Anterior cingulate cortex (tissue), 58 donors: ENCODE results near the gene PCARE.
"Not testable (repeated sequence)": the region's sequence is repeated elsewhere in the genome, so short reads cannot be mapped to it uniquely, and the experiment has no call there.

ENCODE experiments used
- DNase-seq, 58 donors: peaks; one replicate each; lab custom pipeline; 2025; lab: John Stamatoyannopoulos, UW

Gene PCARE

DNA sequence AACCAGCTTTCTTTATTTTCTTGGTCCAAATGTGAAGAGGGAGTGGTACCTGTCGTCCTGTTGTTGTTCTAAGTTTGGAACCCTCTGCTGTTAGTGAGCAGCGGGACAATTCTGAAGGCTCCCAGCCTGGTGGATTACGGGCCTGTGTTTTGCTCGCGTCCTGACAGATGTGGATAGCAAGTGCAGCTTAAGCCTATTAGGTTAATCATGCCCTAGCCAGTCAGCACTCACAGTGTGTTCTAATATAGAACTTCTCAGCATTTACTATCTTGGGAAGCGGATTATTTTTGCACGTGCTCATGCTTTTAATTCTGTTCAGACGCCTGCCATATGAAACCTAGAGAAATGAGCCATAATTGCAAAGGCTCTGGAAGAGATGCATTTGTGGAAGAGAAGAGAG lies at the start of gene PCARE:
Gene PCARE, minus strand, starts transcription at position 113 of the 400 bp plus-strand sequence. CDS start 262 bp downstream, outside the sequence.
- no peak for DNase-seq

DNA sequence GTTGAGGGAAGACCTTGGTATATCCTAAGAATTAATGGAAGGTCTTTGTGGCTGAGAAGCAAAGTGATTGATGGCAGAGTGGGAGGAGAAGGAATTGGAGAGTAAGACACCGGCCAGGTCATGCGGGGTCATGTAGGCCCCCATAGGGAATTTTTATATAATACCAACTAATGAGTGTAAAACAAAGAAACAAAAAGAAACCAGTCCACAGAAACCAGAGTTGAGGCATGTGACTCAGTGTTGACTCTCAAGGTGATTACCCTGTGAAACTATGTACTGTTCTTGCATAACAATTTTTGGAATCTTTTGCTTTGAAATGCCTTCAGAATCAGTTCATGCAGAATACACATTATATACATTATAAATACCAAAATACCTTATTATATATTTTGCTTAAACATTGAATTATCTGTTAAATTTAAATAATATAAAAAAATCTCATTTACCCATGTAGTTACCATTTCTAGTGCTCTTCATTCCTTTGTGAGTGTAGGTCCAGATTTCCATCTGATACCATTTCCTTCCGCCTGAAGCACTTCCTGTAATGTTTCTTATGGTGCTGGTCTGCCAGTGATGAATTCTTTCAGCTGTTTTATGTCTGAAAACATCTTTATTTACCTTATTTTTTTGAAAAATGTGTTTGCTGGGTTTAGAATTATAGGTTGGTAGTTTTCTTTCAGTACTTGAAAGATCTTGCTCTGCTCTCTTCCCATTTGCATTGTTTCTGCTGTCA lies 49.5 kb upstream of the PCARE start:
- no peak for DNase-seq

DNA sequence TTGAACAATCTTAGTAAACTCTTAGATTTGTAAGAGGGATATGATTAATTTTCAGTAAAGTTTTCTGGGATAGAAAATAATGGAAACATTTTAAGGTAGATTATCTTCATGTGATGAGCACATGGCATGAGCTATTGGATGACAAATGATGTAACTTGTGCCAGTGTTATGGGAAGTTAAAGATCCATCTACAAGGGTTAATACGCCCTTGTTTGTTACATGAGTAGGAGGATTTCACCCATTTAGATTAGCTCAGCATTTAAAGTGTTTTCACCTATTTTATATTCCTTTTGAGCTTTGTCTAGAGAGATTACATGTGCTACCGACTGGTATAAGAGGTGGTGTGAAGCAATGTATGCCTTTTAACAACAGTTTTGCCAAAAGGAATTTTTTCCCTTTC lies 46.5 kb upstream of the PCARE start:
- DNase-seq: no peak

DNA sequence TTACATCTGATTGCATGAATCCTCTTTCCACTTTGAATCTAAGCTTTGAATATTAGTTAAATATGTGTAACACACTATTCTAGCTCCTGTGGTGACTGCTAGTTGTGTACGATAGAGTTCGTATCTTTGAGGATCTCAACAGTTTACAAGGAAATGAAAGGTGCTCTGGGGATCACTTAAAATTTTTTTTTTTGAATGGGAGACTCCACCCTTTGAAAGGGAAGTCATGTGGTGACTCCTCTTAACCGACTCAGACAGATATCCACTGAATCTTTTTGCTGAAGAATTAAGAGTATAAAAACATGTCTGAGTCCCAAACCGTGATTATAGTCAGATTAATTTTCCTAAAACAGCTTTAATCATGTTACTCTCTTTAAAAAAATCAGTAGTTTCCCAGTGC lies 44.9 kb upstream of the PCARE start:
- no peak for DNase-seq

DNA sequence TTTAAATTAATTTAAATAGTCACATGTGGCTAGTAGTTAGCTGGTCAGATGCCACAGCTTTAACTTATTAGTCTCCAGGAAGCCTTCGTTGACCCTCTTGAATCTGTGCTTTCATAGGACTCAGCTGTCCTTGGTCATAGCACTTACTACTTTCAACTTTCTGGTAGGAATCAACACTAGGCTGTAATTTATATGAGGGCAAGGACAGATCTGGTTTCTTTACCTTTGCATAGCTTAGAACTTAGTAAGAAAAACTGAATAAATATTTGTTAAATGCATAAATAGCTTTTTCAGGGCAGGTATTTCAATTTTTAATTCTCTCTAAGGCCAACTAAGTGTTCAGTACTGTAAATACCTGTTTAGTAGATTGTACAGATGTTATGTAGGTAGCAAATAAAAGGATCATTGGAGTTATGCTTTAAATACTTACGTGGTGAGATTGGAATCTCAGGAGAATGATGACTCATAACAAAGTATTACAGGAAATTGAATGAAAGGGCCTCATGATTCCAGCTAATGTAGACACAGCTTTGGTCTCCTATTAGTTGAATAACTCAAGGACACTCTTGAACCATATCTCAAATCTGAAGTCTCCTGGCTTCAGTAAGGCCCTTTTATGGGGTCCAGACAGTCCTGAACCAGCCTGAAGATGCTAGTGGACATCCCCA lies 43.4 kb upstream of the PCARE start:
- DNase-seq: no peak

DNA sequence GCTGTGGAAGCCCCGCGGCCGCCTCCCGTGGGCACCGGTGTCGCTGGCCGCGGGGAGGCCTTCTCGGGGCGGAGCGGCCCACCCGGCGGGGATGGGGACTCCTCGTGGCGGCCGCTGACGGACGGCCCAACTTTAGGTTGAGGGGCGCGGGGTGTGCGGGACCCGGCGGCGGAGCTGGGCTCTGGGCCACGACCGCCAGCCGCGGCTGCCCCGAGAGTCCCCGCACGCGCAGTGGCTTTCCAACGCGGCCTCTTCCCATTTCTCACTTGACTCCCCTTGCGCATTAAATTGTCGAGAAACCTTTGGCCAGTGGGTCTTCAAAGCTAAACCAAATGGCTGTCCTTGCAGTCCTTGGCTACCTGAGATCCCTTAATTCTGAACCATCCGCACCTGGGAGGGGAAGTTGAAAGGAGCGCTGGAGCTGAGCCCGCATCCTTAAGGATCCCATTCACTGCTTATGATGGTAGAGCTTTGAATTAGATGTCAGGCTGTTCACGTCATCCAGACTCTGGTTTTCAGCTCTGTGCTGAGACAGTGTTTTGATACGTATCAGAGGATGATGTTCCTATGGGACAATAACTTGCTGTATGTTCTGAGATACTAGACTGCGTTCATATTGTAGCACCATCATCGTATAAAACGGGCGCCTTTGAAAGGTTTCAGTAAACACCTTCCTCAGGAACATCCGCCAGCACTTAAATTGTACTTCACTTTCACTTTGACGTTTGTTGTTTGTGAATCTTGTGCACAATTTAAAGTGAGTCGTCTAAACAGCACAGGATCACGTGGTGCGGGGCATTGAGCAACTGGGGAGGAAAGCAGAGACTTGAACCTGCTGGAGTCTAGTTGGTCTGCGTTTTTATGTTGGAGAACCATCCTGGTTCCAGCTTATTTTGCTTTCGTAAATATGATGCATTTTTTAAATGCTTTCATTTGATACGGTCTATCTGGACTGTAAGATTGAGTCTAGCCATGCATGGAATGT lies 41.8 kb upstream of the PCARE start:
- peak in 46 of 58 donors; percentile 18 to 75 (median 57) for DNase-seq

DNA sequence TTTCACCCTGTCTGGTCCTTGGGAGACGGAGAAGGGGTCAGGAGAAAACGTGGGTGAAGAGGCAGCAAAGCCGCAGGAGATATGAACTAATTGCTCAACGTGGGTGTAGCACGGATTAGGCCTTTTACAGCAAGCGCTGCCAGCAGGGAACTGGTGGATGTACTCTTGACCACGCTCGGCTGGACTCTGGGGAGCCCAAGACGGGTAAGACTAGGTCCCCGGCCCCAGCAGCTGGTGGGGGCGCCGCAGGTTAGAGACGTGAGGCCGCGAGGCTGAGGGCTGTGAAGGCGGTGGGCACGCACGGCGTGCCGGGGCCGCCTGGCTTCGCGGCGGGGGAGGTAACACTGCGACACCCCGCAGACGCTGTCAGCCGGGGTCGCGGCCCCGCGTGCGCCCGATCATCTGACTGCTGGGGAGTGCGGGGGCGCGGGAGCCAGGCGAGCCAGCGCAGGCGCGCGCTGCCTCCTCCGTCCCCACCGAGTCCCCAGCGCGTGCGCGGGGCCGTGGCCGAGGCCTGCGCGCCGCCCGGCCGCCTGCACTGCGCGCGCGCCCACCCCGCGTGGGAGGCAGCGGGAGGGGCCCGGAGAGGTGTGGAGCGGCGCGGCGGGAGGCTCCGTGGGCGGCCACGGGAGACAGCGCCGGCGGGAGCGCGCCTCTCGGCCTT lies 40.8 kb upstream of the PCARE start, which contains the start of gene CLIP4:
Gene CLIP4, plus strand, starts transcription at position 470 of the 664 bp plus-strand sequence. CDS start 5,974 bp downstream, outside the sequence.
- DNase-seq: peak in 51 of 58 donors; percentile 13 to 85 (median 68)

DNA sequence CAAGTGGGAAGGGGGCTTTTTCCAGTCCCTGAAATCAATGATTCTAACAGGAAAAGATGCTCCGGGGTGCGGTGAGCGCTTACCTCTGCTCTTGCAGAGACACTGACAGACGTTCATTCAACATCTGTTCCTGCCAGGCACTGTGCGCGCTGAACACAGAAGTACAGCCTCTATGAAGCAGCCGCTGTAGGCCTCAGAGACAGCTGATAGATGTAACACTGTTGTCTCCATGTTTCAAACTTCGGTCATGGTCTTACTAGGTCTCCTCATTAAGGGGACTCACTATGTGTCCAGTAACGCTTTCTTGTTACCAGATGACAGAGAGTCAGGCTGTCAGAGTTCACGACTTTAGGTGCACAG lies 40.2 kb upstream of the PCARE start:
- peak in 3 of 58 donors; percentile 21 to 71 (median 36) for DNase-seq

DNA sequence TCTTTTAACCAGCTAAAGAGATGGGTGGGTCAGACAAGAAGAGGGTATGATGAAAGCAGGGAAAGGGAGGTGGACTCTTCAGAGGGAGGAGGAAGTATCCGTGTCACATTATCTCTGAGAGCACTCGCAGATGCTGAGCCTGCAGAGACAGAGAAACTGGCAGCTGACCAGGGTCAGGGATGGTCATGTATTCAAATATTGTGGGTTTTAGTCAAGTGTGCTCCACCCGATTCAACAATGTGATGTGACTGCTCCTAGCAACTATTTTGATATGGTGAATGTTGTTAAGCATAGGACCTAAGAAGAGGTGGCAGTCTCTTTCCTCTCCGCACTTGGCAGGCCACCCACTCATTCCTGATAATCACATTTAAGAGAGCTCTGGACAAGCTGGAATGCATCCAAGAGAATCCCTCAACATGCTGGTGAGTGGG lies 39.6 kb upstream of the PCARE start:
- peak in 1 of 58 donors; percentile 47 for DNase-seq

DNA sequence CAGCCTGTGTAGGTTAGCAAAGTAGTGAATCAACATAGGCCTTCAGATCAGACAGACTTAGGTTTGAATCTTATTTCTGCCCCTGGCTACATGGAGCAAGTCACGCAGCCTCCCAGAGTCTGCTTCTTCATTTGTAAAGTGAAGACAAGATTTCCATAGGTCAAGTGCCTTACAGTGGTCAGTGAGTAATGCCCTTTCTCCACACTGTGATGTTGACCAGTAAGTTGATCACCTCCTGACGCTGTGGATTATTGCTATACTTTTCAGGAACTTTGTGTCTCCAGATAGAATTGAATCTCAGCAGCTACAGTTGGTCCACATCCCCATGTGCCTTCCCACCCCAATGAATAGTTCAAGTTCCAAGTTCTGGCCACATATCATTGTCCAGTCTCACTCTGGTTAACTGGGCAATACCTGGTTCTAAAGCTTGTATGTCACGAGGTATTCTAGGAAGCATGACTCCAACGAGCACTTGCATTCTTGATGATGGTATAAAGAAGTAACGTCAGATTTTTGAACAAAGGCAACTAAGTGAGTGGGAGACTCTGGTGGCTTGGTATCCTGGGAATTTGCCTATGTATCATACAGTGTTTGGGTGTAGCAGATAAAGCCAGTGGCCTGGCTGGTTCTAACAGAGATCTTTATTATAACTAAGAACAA lies 38.8 kb upstream of the PCARE start:
- no peak for DNase-seq

DNA sequence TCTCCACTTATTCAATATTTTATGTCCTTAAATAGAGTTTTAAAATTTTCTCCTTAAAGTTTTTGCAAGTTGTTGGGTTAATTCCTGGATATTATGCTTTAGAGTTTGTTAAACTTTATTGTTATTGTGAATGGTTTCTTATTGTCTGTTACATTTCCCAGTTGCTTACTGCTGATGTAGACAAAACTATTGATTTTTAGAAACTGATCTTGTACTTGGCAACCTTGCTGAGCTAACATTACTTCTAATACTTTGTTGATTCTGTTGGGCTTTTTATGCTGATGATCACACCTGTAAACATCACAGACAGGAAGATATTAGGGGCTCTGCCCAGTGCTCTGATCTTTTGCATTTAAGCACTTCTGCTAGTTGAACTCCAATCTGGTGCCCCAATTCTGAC lies 38.1 kb upstream of the PCARE start:
- no peak for DNase-seq

DNA sequence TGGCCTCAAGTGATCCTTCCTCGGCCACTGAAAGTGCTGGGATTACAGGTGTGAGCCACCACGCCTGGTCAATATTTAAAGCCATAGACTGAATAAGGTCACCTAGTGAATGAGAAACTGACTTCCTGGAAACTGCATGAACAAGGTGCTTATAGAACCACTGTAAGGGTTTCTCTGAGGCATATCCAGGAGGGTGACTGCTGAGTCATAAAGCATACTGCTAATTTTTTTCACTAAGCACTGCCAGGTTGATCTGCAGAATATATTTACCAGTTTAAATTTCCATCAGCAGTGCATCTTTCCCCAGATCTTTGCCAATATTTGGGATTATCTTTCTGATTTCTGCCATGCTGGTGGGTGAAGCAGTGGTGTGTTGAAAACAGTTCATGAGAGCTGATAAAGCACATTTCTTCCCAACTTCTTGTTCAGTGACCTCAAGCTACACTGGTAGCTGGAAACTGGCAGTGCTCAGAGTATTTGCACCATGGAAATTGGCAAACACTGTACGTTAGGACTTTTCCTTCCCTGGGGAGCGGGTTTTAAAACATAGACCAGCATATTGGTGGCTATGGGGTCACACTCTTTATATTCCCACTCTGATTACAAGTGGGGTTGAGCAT lies 36.7 kb upstream of the PCARE start:
- peak in 1 of 58 donors; percentile 18 for DNase-seq

DNA sequence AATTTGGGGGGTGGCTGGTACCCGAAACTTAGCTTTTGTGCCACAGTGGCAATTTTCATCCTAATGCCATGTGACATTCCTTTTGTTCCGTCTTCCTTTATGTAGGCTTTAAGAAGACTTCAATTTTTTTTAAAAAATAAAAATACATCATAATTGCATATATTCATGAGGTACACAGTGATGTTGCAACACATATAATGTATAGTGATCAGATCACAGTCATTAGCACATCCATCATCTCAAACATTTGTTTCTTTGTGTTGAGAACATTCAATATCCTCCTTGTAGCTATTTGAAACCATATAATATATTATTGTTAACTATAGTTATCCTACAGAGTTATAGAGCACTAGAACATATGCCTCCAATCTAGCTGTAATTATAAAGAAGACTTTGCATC lies 34.9 kb upstream of the PCARE start:
- DNase-seq: no peak

DNA sequence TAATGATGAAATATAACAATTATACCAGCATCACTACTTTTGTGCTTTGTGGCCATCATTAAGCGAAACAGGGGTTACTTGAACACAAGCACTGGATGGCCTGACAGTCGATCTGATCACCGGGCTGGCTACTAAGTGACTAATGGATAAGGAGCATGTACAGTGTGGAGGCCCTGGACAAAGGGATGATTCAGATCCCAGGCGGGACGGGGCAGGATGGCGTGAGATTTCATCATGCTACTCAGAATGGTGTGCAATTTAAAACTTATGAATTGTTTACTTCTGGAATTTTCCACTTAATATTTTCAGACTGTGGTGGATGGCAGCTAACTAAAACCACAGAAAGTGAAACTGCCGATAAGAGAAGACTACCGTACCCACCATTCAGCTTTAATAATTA lies 33.9 kb upstream of the PCARE start:
- peak in 17 of 58 donors; percentile 21 to 80 (median 50) for DNase-seq

DNA sequence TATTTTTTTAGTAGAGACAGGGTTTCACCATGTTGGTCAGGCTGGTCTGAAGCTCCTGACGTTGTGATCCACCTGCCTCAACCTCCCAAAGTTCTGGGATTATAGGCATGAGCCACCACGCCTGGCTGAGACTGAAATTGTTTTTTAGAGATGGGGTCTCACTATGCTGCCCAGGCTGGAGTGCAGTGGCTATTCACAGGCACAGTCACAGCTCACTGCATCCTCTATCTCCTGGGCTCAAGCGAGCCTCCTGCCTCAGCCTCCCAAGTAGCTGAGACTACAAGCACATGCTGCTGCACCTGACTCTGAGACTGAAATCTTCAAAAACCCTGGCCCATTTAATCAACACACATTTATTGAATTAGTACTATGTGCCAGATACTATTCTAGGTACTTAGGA lies 33.2 kb upstream of the PCARE start:
- not testable (repeated sequence) for DNase-seq

DNA sequence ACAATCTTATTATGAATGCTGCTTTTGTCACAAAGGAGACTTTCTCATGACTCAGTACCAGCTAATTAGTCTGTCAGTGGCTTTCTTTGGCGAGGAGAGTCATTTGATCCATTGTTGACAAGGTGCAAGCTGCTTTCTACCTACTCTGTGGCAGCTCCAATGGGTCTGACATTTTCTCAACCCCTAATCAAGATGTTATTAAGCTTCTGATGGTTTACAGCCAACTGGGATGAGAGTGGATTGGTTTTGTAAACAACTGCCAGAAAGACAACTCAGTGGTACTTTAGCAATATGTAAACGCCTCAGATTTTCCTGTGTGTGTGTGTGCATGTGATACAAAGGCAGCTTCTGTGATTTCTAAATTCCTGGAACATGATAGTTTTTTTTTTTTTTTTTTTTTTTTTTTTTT lies 32.7 kb upstream of the PCARE start:
- no peak for DNase-seq

DNA sequence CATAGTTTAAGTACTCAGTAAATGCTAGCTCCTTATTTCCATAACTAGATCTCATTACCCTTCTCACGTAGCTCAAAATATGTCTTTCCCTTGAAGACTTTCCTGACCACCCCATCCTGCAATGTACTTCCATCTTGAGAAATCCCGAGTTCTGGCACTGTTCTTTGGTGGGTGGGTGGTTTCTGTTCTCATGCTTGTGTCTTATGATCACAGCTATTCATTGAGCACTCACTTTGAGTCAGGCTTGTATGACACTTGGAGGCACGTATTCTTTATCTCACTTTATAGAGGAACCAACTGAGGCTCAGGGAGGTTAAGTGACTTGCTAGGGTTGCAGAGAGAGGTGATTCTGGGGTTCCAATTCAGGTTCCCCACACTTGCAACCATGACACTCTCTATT lies 31.9 kb upstream of the PCARE start:
- DNase-seq: no peak

DNA sequence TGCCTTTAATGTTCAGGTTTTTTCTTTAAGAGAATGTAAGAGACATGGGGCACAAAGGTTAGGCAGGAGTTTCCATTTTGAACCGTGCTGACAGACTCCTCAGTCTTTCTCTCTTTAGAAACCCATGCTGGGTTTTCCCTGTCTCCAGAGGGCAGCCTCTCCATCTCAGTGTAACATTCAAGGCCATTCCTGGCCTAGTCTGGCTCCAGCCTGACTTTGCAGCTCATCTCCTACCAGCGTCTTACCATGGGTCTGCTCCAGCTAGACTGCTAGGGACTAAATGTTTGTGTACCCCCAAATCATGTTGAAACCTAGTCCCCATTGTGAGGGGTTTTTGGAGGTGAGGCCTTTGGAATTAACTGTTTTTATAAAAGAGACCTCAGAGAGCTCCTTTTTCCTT lies 31.1 kb upstream of the PCARE start:
- DNase-seq: no peak

DNA sequence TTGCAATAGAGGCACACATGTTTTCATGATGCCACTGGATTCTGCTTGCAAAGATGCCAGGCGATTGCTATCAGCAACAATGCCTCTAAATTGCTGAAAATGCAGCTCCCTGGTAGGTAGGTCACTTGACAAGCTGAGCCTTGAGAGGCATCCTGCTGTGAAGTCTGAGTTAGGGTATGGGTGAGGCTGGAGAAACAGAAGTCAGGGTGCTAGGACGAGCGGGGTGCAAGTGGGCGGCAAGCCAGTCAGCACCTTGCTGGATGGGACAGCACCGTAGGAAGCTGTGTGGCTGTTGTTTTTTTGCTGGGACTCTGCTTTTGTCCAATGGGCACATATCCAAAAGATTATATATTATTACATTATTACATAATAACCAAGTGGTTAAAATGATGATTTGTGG lies 30.4 kb upstream of the PCARE start:
- no peak for DNase-seq
